NCI-H1105 treated with DMSO at 0.1 percent for 48 hours (cell line): Measurements from ENCODE around the gene ABTB1.

Experiments
- DNase-seq: peaks from one replicate; lab custom pipeline; 2025; lab: John Stamatoyannopoulos, UW

Gene ABTB1

GRCh38 chr3:127720161-127720823, 47.5 kb downstream of the ABTB1 start:
- no peak for DNase-seq

GRCh38 chr3:127720985-127721935, 48.5 kb downstream of the ABTB1 start:
- DNase-seq = no peak

GRCh38 chr3:127722091-127722784, 49.5 kb downstream of the ABTB1 start:
- no peak for DNase-seq

GRCh38 chr3:127723011-127723567, 50.3 kb downstream of the ABTB1 start:
- no peak for DNase-seq

- no peak for DNase-seq
Observed at GRCh38 chr3:127726894-127727293, 54.1 kb downstream of the ABTB1 start.

GRCh38 chr3:127728417-127729015, 55.8 kb downstream of the ABTB1 start:
- peak; percentile 58 for DNase-seq

GRCh38 chr3:127729556-127730056, 56.9 kb downstream of the ABTB1 start:
- DNase-seq = no peak

- DNase-seq = no peak
Observed at GRCh38 chr3:127730171-127730570, 57.4 kb downstream of the ABTB1 start.
